Spleen (tissue), 11 donors: Measurements from ENCODE around the gene MAP7D1. TPM values are rescaled to one million over a fixed set of nuclear protein-coding genes. Genes with fewer than 3 reads are reported as not detected.

Source experiments
- DNase-seq: peaks from one replicate; pipeline ENCODE4 v3.0.0-alpha.2; 2020
- H3K27ac ChIP-seq, 8 donors: fragments of 200-600 bp; sonication (generic) in 7 of 8; 1 replicate in 4 of 8; 2 replicates in 4 of 8; pipeline versions ENCODE4 v1.5.0 to v1.8.0; 2016 to 2021; ENCODE audit warnings: inconsistent platforms in 4 of 8, mild to moderate bottlenecking in 4 of 8, moderate library complexity in 1 of 8
- H3K27me3 ChIP-seq, 7 donors: fragments of 200-600 bp; sonication (generic) in 6 of 7; replicated peaks in 1 of 7; 1 replicate in 4 of 7; 2 replicates in 3 of 7; pipeline versions ENCODE4 v1.5.0 to v1.8.0; 2016 to 2021; ENCODE audit warnings: inconsistent platforms in 3 of 7, mild to moderate bottlenecking in 1 of 7
- H3K36me3 ChIP-seq, 6 donors: fragments of 200-600 bp; sonication (generic) in 5 of 6; 1 replicate in 4 of 6; 2 replicates in 2 of 6; pipeline versions ENCODE4 v1.5.0 to v1.8.0; 2016 to 2021; ENCODE audit warnings: inconsistent platforms in 2 of 6
- H3K4me1 ChIP-seq, 6 donors: fragments of 200-600 bp; sonication (generic) in 5 of 6; 1 replicate in 3 of 6; 2 replicates in 3 of 6; pipeline versions ENCODE4 v1.5.0 to v1.8.0; 2016 to 2021; ENCODE audit warnings: inconsistent platforms in 3 of 6
- H3K4me3 ChIP-seq, 8 donors: fragments of 200-600 bp; sonication (generic) in 7 of 8; 1 replicate in 4 of 8; 2 replicates in 4 of 8; pipeline versions ENCODE4 v1.5.0 to v1.8.0; 2016 to 2021; ENCODE audit warnings: inconsistent platforms in 4 of 8, mild to moderate bottlenecking in 4 of 8, moderate library complexity in 2 of 8
- H3K9me3 ChIP-seq, 8 donors: fragments of 200-600 bp; sonication (generic) in 7 of 8; 1 replicate in 4 of 8; 2 replicates in 4 of 8; pipeline versions ENCODE4 v1.5.0 to v1.8.0; 2016 to 2021; ENCODE audit warnings: inconsistent platforms in 4 of 8
- POLR2A ChIP-seq, 3 donors: fragments of 450-650 bp; IDR thresholded peaks; one replicate each; pipeline ENCODE4 v1.5.1; 2017; ENCODE audit warnings: antibody characterized with exemption in 3 of 3, mild to moderate bottlenecking in 1 of 3
- POLR2AphosphoS5 ChIP-seq, 3 donors: sonication (generic); formaldehyde crosslinking; IDR thresholded peaks; one replicate each; pipeline ENCODE4 v1.5.1; 2017; ENCODE audit warnings: antibody characterized with exemption in 3 of 3
- WGBS, 5 donors: extraction: QIAGEN DNeasy Blood & Tissue Kit in 3 of 5; methylation state at CpG; one replicate each; pipeline versions ENCODE4 v1.1.5 to v1.1.7; 2013 to 2018; 5-methylcytosine and 5-hydroxymethylcytosine counted together
- intact Hi-C: fragments of 100-400 bp; cut with DNase I; formaldehyde crosslinking; loops from one replicate; pipeline ENCODE4 v1.15.0; 2023; ENCODE audit warnings: low total_unique reads
- polyA plus RNA-seq, 3 donors: library from polyadenylated mRNA; stranded (reverse); fragments of 200-250 nt; gene quantifications; one replicate each; pipeline ENCODE4 v1.2.1, GENCODE V29; 2013
- total RNA-seq, 7 donors: library from RNA; depleted of rRNA in 3 of 7; stranded (reverse); fragments of >200 nt in 3 of 7; fragmentation: NEBNext Ultra II Directional in 4 of 7; extraction: Animal tissue kit (Norgen Biotek cat#: 25700) in 4 of 7; gene quantifications; one replicate each; pipeline versions ENCODE4 v1.1.0 to v1.2.1, GENCODE V29; 2016 to 2021
- TF ChIP-seq, protein P1 (sequence below), 11 experiments: fragments of 200-600 bp in 7 of 11; fragments of 450-650 bp in 4 of 11; sonication (generic) in 4 of 11; IDR thresholded peaks in 8 of 11; conservative IDR thresholded peaks in 3 of 11; 1 replicate in 7 of 11; 2 replicates in 4 of 11; pipeline versions ENCODE4 v1.4.0 to v1.8.0; 2016 to 2021; ENCODE audit warnings: antibody characterized with exemption in 11 of 11, inconsistent platforms in 4 of 11, mild to moderate bottlenecking in 1 of 11
- donor health status: healthy with polysubstance abuse.
- donor health status: DM: no; HTN: no; CAD: no; lungs with moderate emphysema.
- donor health status: DM: no; HTN: no; CAD: no.
- donor health status: Bipolar disorder and iron deficiency.
- donor health status: healthy.
- donor health status: DM: no; HTN: no; CAD: no.
- donor health status: DM: yes; HTN: yes; CAD: no.

Gene MAP7D1
- total and polyA plus RNA-seq, 10 donors = 30.4 to 116 (median 88.0) TPM

DNA sequence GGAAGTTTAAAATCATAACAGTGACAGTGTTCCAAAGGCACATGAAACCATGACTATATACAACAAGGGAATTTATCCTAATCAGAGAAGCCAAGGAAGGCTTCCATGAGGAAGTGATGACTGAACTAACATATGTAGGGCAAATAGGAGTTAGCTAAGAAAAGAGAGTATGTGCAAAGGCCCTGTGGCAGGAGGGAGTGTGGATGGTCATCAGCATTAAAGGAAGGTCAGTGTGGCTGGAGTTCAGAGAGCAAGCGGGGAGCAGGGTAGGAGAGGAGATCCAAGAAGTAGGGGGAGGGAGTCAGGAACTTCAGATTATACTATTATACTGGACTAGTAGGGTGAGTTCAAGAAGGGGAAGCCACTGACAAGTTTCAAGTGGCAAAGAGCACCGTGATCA, 8.4 kb downstream of the MAP7D1 start:
- Histone ChIP-seq H3K27ac (peak overlapping the region in 2 of 8 donors; percentile 14 to 31), H3K36me3 (peaks cover 0 to 35% (median 7%) of the 10 kb centered on the region in 6 donors), H3K4me1 (peaks cover 36 to 97% (median 71%) of the 10 kb centered on the region in 6 donors), H3K9me3 (no peaks in the 10 kb centered on the region), H3K27me3 (no peaks in the 10 kb centered on the region), H3K4me3 (no peak overlapping the region)
- TF ChIP-seq POLR2A (IDR thresholded peaks at IDR 0.05) = no peak
- TF ChIP-seq, protein P1, sequence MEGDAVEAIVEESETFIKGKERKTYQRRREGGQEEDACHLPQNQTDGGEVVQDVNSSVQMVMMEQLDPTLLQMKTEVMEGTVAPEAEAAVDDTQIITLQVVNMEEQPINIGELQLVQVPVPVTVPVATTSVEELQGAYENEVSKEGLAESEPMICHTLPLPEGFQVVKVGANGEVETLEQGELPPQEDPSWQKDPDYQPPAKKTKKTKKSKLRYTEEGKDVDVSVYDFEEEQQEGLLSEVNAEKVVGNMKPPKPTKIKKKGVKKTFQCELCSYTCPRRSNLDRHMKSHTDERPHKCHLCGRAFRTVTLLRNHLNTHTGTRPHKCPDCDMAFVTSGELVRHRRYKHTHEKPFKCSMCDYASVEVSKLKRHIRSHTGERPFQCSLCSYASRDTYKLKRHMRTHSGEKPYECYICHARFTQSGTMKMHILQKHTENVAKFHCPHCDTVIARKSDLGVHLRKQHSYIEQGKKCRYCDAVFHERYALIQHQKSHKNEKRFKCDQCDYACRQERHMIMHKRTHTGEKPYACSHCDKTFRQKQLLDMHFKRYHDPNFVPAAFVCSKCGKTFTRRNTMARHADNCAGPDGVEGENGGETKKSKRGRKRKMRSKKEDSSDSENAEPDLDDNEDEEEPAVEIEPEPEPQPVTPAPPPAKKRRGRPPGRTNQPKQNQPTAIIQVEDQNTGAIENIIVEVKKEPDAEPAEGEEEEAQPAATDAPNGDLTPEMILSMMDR (IDR thresholded peaks at IDR 0.05 in 8 of 11, conservative IDR thresholded peaks at IDR 0.05 in 3 of 11) = no peak
- TF ChIP-seq POLR2AphosphoS5 (IDR thresholded peaks at IDR 0.05) = no peak
- intact Hi-C loops = no loop called here
- DNase-seq = no peak
- 71 to 86% (median 79%) methylated on average over 2 of the region's 2 CpGs for WGBS, 5 donors

DNA sequence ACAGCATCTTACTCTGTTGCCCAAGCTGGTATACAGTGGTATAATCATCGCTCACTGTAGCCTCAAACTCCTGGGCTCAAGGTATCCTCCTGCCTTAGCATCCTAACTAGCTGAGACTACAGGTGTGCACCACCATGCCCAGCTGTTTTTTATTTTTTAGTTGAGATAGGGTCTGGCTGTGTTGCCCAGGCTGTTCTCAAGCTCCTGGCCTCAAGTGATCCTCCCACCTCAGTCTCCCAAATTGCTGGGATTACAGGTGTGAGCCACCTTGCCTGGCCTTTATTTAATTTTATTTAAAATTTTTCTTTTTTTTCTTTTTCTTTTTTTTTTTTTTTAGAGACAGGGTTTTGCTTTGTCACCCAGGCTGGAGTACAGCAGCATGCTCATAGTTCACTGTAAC, 9.2 kb downstream of the MAP7D1 start:
- 50 to 100% (median 95%) methylated on average over 1 of the region's 1 CpG for WGBS, 5 donors
- no peak overlapping the region for H3K27ac ChIP-seq
- H3K9me3 ChIP-seq = no peaks in the 10 kb centered on the region
- no peak for DNase-seq
- TF ChIP-seq, protein P1 (IDR thresholded peaks at IDR 0.05 in 8 of 11, conservative IDR thresholded peaks at IDR 0.05 in 3 of 11) = no peak
- TF ChIP-seq POLR2AphosphoS5 (IDR thresholded peaks at IDR 0.05) = no peak
- TF ChIP-seq POLR2A (IDR thresholded peaks at IDR 0.05) = no peak
- H3K4me3 ChIP-seq = no peak overlapping the region
- peaks cover 29 to 96% (median 63%) of the 10 kb centered on the region in 6 donors for H3K4me1 ChIP-seq
- intact Hi-C loops = no loop called here
- H3K36me3 ChIP-seq = peaks cover 0 to 39% (median 7%) of the 10 kb centered on the region in 6 donors
- no peaks in the 10 kb centered on the region for H3K27me3 ChIP-seq

DNA sequence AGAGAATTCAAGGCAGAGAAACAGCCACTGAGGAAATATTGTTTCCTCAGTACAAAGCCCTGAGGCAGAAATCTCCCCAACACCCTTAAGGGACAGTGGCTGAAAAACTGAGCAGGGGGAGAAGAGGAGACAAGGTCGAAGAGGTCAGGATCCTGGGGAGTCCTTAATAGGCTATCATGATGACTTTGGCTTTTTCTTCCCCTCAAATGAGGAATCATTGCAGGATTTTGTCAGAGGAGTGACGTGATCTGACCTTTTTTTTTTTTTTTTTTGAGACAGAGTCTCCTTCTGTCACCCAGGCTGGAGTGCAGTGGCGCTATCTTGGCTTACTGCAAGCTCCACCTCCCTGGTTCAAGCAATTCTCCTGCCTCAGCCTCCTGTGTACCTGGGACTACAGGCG, 10.2 kb downstream of the MAP7D1 start:
- DNase-seq = no peak
- Histone ChIP-seq H3K4me1 (peaks cover 19 to 88% (median 54%) of the 10 kb centered on the region in 6 donors), H3K36me3 (peaks cover 0 to 49% (median 14%) of the 10 kb centered on the region in 6 donors), H3K9me3 (no peaks in the 10 kb centered on the region), H3K27me3 (no peaks in the 10 kb centered on the region), H3K4me3 (no peak overlapping the region), H3K27ac (peak overlapping the region in 2 of 8 donors; percentile 8 to 16)
- TF ChIP-seq POLR2AphosphoS5 (IDR thresholded peaks at IDR 0.05) = no peak
- TF ChIP-seq, protein P1 (IDR thresholded peaks at IDR 0.05 in 8 of 11, conservative IDR thresholded peaks at IDR 0.05 in 3 of 11) = no peak
- no peak for TF ChIP-seq POLR2A (IDR thresholded peaks at IDR 0.05)
- 63 to 84% (median 70%) methylated on average over 4 of the region's 4 CpGs for WGBS, 5 donors
- intact Hi-C loops = no loop called here

DNA sequence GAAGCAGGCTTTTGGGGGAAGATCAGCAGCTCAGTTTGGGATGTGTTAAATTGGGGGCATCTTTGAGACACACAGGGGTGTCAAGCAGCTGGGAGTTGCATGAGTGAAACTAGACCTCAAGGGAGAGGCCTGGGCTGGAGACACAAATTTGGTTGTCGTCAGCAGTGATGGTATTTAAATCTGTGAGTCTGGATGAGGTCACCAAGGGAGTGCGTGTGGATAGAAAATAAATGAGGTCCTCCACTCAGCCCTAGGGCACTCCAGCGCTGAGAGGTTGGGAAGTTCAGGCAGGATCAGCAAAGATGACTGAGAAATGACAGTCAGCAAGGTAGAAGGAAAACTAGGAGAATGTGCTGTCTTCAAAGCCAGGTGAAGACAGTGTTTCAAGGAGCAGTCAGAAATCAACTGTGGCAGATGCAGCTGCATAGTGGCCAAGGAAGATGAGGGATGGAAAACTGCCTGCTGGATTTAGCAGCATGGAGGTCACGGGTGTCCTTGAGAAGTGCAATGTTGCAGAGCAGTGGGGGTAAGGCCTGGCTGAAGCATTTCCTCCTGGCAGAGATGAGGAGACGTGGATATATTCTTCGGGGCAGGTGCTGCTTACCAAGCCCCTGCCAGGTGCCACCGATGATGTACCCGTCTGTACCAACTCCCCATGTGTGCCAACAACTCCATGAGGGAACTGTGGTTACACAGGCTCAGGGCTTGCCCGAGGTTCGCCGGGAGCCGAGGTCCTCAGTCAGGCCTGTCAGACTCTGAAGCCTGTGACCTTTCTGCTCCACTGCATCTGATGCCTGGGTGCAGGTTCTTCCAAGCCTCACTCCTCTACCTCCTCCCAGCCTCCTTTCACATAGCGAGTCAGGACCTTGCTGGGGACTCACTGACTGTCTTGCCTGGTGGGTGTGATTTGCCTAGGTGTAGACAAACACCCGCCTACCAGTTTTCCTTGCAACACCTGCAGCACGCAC, 11.3 kb downstream of the MAP7D1 start:
- WGBS, 5 donors = 77 to 90% (median 88%) methylated on average over 12 to 15 of the region's 15 CpGs
- DNase-seq = no peak
- no peak overlapping the region for H3K27ac ChIP-seq
- H3K36me3 ChIP-seq = peaks cover 0 to 60% (median 25%) of the 10 kb centered on the region in 6 donors
- no peaks in the 10 kb centered on the region for H3K9me3 ChIP-seq
- no peaks in the 10 kb centered on the region for H3K27me3 ChIP-seq
- intact Hi-C loops = no loop called here
- no peak overlapping the region for H3K4me3 ChIP-seq
- TF ChIP-seq, protein P1 (IDR thresholded peaks at IDR 0.05 in 8 of 11, conservative IDR thresholded peaks at IDR 0.05 in 3 of 11) = no peak
- no peak for TF ChIP-seq POLR2AphosphoS5 (IDR thresholded peaks at IDR 0.05)
- no peak for TF ChIP-seq POLR2A (IDR thresholded peaks at IDR 0.05)
- peaks cover 11 to 79% (median 43%) of the 10 kb centered on the region in 6 donors for H3K4me1 ChIP-seq
